NCI-H1092 treated with DMSO at 0.1 percent for 48 hours (cell line): ENCODE data around the gene FAM210A.

Experiments used
- DNase-seq: peaks from one replicate; lab custom pipeline; 2025; lab: John Stamatoyannopoulos, UW

The FAM210A gene

GRCh38 chr18:13645093-13645492 is 81.3 kb downstream of the FAM210A start:
- no peak for DNase-seq

- DNase-seq, result no peak
Observed at GRCh38 chr18:13643261-13643751, 83.1 kb downstream of the FAM210A start.

GRCh38 chr18:13642440-13642827 is 83.9 kb downstream of the FAM210A start:
- no peak for DNase-seq

GRCh38 chr18:13641551-13642439 is 84.6 kb downstream of the FAM210A start:
- no peak for DNase-seq

GRCh38 chr18:13640266-13640860 is 86.0 kb downstream of the FAM210A start:
- DNase-seq, result no peak

GRCh38 chr18:13638719-13639595 is 87.4 kb downstream of the FAM210A start:
- DNase-seq, result no peak

GRCh38 chr18:13635046-13635445 is 91.3 kb downstream of the FAM210A start:
- DNase-seq, result no peak

- DNase-seq, result no peak
Observed at GRCh38 chr18:13633700-13634099, 92.7 kb downstream of the FAM210A start.

- no peak for DNase-seq
Observed at GRCh38 chr18:13630716-13631268, 95.6 kb downstream of the FAM210A start.

GRCh38 chr18:13629841-13630715 is 96.3 kb downstream of the FAM210A start:
- peak; percentile 21 for DNase-seq

- DNase-seq, result no peak
Observed at GRCh38 chr18:13628211-13628610, 98.1 kb downstream of the FAM210A start.

- DNase-seq, result no peak
Observed at GRCh38 chr18:13627639-13628038, 98.7 kb downstream of the FAM210A start.

GRCh38 chr18:13626544-13626908 is 99.8 kb downstream of the FAM210A start:
- DNase-seq, result no peak

- no peak for DNase-seq
Observed at GRCh38 chr18:13625843-13626543, 100.4 kb downstream of the FAM210A start.

- no peak for DNase-seq
Observed at GRCh38 chr18:13625355-13625754, 101.0 kb downstream of the FAM210A start.

GRCh38 chr18:13624563-13625237 is 101.7 kb downstream of the FAM210A start:
- no peak for DNase-seq

- no peak for DNase-seq
Observed at GRCh38 chr18:13623871-13624270, 102.5 kb downstream of the FAM210A start.

GRCh38 chr18:13623348-13623747 is 103.0 kb downstream of the FAM210A start:
- no peak for DNase-seq

- DNase-seq, result no peak
Observed at GRCh38 chr18:13622751-13623150, 103.6 kb downstream of the FAM210A start.
